ENCODE results near the gene ATP8A2.

ATP8A2 gene

GRCh38 chr13:25415241-25415640 lies 43.5 kb downstream of the ATP8A2 start:
- Histone ChIP-seq H3K4me3 (ENCODE audit: low read depth in 1 of 5, low read length in 5 of 5) (no peak overlapping the region), H3K9ac (ENCODE audit: low read length in 5 of 5) (no peak overlapping the region), H3K27me3 (ENCODE audit: control insufficient read depth in 5 of 5, insufficient read depth in 4 of 5, low read length in 5 of 5) (peaks cover 0 to 6% (median 3%) of the 10 kb centered on the region in 5 donors)

GRCh38 chr13:25417535-25417934 lies 45.8 kb downstream of the ATP8A2 start:
- no peak overlapping the region for H3K4me3 ChIP-seq (ENCODE audit: low read depth in 1 of 5, low read length in 5 of 5)
- no peaks in the 10 kb centered on the region for H3K9me3 ChIP-seq (ENCODE audit: control insufficient read depth in 5 of 5, low read length in 5 of 5)
- no peak overlapping the region for H3K27ac ChIP-seq (ENCODE audit: low read depth, low read length)
- peaks cover 0 to 6% (median 3%) of the 10 kb centered on the region in 5 donors for H3K27me3 ChIP-seq (ENCODE audit: control insufficient read depth in 5 of 5, insufficient read depth in 4 of 5, low read length in 5 of 5)
- H3K36me3 ChIP-seq (ENCODE audit: control insufficient read depth in 5 of 5, insufficient read depth in 5 of 5, low read length in 5 of 5): no peaks in the 10 kb centered on the region
- no peaks in the 10 kb centered on the region for H3K4me1 ChIP-seq (ENCODE audit: control insufficient read depth in 5 of 5, insufficient read depth in 5 of 5, low read length in 5 of 5)
- no peak overlapping the region for H3K9ac ChIP-seq (ENCODE audit: low read length in 5 of 5)

More at GRCh38 chr13:25415241-25415640, 43.5 kb downstream of the ATP8A2 start:
- peaks cover 0 to 4% (median 0%) of the 10 kb centered on the region in 5 donors for H3K9me3 ChIP-seq (ENCODE audit: control insufficient read depth in 5 of 5, low read length in 5 of 5)
- H3K4me1 ChIP-seq (ENCODE audit: control insufficient read depth in 5 of 5, insufficient read depth in 5 of 5, low read length in 5 of 5): no peaks in the 10 kb centered on the region
- no peak overlapping the region for H3K27ac ChIP-seq (ENCODE audit: low read depth, low read length)
- H3K36me3 ChIP-seq (ENCODE audit: control insufficient read depth in 5 of 5, insufficient read depth in 5 of 5, low read length in 5 of 5): no peaks in the 10 kb centered on the region

GRCh38 chr13:25420161-25420560 lies 48.4 kb downstream of the ATP8A2 start:
- no peak overlapping the region for H3K27ac ChIP-seq (ENCODE audit: low read depth, low read length)

DNA sequence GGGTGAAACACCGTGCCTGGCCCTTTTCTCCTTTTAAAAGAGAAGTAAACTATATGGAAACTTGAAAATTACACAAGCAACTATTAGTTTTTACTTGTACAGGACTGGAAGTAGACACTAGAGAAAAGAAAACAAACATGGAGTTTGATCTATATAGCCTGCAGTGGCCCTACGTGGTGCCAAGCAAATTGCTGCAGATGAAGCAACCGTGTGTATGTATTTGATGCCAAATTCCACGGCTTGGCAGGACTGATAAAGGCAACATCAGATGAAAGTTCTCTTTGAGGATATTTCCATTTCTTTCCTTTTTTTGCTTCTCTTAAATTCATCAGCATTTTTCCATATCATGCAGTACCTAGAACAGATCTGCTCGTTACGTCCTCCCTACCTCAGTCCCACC lies 49.8 kb downstream of the ATP8A2 start:
- no peaks in the 10 kb centered on the region for H3K9me3 ChIP-seq (ENCODE audit: control insufficient read depth in 5 of 5, low read length in 5 of 5)
- no peak overlapping the region for H3K4me3 ChIP-seq (ENCODE audit: low read depth in 1 of 5, low read length in 5 of 5)
- no peak overlapping the region for H3K9ac ChIP-seq (ENCODE audit: low read length in 5 of 5)
- H3K36me3 ChIP-seq (ENCODE audit: control insufficient read depth in 5 of 5, insufficient read depth in 5 of 5, low read length in 5 of 5): no peaks in the 10 kb centered on the region
- H3K4me1 ChIP-seq (ENCODE audit: control insufficient read depth in 5 of 5, insufficient read depth in 5 of 5, low read length in 5 of 5): no peaks in the 10 kb centered on the region
- H3K27ac ChIP-seq (ENCODE audit: low read depth, low read length): no peak overlapping the region
- peaks cover 0 to 3% (median 0%) of the 10 kb centered on the region in 5 donors for H3K27me3 ChIP-seq (ENCODE audit: control insufficient read depth in 5 of 5, insufficient read depth in 4 of 5, low read length in 5 of 5)

More at GRCh38 chr13:25420161-25420560, 48.4 kb downstream of the ATP8A2 start:
- Histone ChIP-seq H3K27me3 (ENCODE audit: control insufficient read depth in 5 of 5, insufficient read depth in 4 of 5, low read length in 5 of 5) (peaks cover 0 to 3% (median 0%) of the 10 kb centered on the region in 5 donors), H3K9me3 (ENCODE audit: control insufficient read depth in 5 of 5, low read length in 5 of 5) (no peaks in the 10 kb centered on the region), H3K36me3 (ENCODE audit: control insufficient read depth in 5 of 5, insufficient read depth in 5 of 5, low read length in 5 of 5) (no peaks in the 10 kb centered on the region), H3K4me3 (ENCODE audit: low read depth in 1 of 5, low read length in 5 of 5) (no peak overlapping the region), H3K9ac (ENCODE audit: low read length in 5 of 5) (no peak overlapping the region), H3K4me1 (ENCODE audit: control insufficient read depth in 5 of 5, insufficient read depth in 5 of 5, low read length in 5 of 5) (no peaks in the 10 kb centered on the region)

DNA sequence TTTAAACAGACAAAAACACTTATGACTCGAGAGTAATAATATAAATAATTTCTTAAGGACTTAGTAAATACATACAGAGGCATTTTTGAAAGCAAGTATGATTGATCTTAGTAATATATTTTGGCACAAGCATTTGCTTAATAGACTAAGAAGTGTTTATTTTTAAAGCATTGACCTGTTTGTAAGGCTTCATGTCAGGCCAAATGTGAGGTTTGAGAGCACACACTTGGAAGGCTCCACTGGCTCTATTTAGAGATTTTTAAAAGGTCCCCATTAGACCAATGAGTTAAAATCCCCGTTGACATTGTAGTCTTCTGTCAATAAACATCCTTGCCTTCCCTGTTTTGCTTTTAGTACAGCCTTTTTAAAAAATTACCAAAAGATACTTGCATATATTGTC lies 50.4 kb downstream of the ATP8A2 start:
- Histone ChIP-seq H3K9me3 (ENCODE audit: control insufficient read depth in 5 of 5, low read length in 5 of 5) (no peaks in the 10 kb centered on the region), H3K27ac (ENCODE audit: low read depth, low read length) (no peak overlapping the region), H3K4me1 (ENCODE audit: control insufficient read depth in 5 of 5, insufficient read depth in 5 of 5, low read length in 5 of 5) (no peaks in the 10 kb centered on the region), H3K36me3 (ENCODE audit: control insufficient read depth in 5 of 5, insufficient read depth in 5 of 5, low read length in 5 of 5) (no peaks in the 10 kb centered on the region), H3K9ac (ENCODE audit: low read length in 5 of 5) (no peak overlapping the region), H3K27me3 (ENCODE audit: control insufficient read depth in 5 of 5, insufficient read depth in 4 of 5, low read length in 5 of 5) (peaks cover 0 to 3% (median 0%) of the 10 kb centered on the region in 5 donors), H3K4me3 (ENCODE audit: low read depth in 1 of 5, low read length in 5 of 5) (no peak overlapping the region)

DNA sequence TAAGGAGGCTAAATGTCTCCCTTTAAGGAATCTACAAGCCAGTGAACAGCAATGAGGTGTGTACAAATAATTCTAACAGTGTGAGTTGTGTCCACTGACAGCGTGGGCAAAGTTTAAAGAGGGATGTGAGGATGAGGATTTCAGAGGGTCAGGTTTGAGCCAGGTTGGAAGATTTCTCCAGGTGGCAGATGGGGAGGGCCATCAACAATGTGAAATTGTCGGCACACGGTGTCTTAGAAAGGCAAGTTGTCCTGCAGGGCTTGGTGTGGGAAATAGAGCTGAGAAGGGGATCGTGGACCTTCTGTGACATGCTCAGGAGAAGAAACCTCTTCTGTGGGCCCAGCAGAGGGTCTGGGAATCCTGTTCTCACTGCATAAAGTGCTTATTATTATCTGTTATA lies 52.1 kb downstream of the ATP8A2 start:
- Histone ChIP-seq H3K9me3 (ENCODE audit: control insufficient read depth in 5 of 5, low read length in 5 of 5) (no peaks in the 10 kb centered on the region), H3K27ac (ENCODE audit: low read depth, low read length) (no peak overlapping the region), H3K9ac (ENCODE audit: low read length in 5 of 5) (no peak overlapping the region), H3K4me1 (ENCODE audit: control insufficient read depth in 5 of 5, insufficient read depth in 5 of 5, low read length in 5 of 5) (no peaks in the 10 kb centered on the region), H3K4me3 (ENCODE audit: low read depth in 1 of 5, low read length in 5 of 5) (no peak overlapping the region), H3K27me3 (ENCODE audit: control insufficient read depth in 5 of 5, insufficient read depth in 4 of 5, low read length in 5 of 5) (peaks cover 0 to 2% (median 0%) of the 10 kb centered on the region in 5 donors), H3K36me3 (ENCODE audit: control insufficient read depth in 5 of 5, insufficient read depth in 5 of 5, low read length in 5 of 5) (no peaks in the 10 kb centered on the region)

DNA sequence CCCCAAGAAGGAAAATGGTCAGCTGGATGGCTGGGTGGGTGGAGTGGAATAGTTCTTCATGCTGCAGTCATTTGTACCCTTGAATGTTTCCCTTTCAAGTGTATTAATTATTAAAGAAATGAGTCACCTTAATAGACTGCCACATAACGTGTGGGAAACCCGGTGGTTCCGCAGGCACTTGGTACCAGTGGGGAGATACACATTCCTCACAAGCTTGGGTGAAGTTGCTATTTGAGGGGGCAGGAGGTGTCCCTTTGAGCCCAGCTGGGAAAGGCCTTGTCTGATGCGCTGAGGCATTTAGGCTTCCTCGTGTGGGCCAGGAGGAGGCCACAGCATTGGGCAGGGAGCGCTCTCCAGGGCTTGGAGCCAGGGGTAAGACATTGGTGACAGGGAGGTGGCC lies 57.7 kb downstream of the ATP8A2 start:
- no peak overlapping the region for H3K4me3 ChIP-seq (ENCODE audit: low read depth in 1 of 5, low read length in 5 of 5)
- H3K27ac ChIP-seq (ENCODE audit: low read depth, low read length): no peak overlapping the region
- no peak overlapping the region for H3K9ac ChIP-seq (ENCODE audit: low read length in 5 of 5)
- no peaks in the 10 kb centered on the region for H3K36me3 ChIP-seq (ENCODE audit: control insufficient read depth in 5 of 5, insufficient read depth in 5 of 5, low read length in 5 of 5)
- peaks cover 0 to 12% (median 7%) of the 10 kb centered on the region in 5 donors for H3K4me1 ChIP-seq (ENCODE audit: control insufficient read depth in 5 of 5, insufficient read depth in 5 of 5, low read length in 5 of 5)
- peaks cover 0 to 2% (median 0%) of the 10 kb centered on the region in 5 donors for H3K27me3 ChIP-seq (ENCODE audit: control insufficient read depth in 5 of 5, insufficient read depth in 4 of 5, low read length in 5 of 5)
- H3K9me3 ChIP-seq (ENCODE audit: control insufficient read depth in 5 of 5, low read length in 5 of 5): no peaks in the 10 kb centered on the region

- H3K4me1 ChIP-seq (ENCODE audit: control insufficient read depth in 5 of 5, insufficient read depth in 5 of 5, low read length in 5 of 5): peaks cover 0 to 12% (median 7%) of the 10 kb centered on the region in 5 donors
- peaks cover 0 to 2% (median 0%) of the 10 kb centered on the region in 5 donors for H3K27me3 ChIP-seq (ENCODE audit: control insufficient read depth in 5 of 5, insufficient read depth in 4 of 5, low read length in 5 of 5)
- no peak overlapping the region for H3K9ac ChIP-seq (ENCODE audit: low read length in 5 of 5)
- H3K36me3 ChIP-seq (ENCODE audit: control insufficient read depth in 5 of 5, insufficient read depth in 5 of 5, low read length in 5 of 5): no peaks in the 10 kb centered on the region
- H3K9me3 ChIP-seq (ENCODE audit: control insufficient read depth in 5 of 5, low read length in 5 of 5): no peaks in the 10 kb centered on the region
- H3K27ac ChIP-seq (ENCODE audit: low read depth, low read length): no peak overlapping the region
- peak overlapping the region in 1 of 5 donors; percentile 13 for H3K4me3 ChIP-seq (ENCODE audit: low read depth in 1 of 5, low read length in 5 of 5)
Measured at GRCh38 chr13:25432691-25433090, 60.9 kb downstream of the ATP8A2 start.

DNA sequence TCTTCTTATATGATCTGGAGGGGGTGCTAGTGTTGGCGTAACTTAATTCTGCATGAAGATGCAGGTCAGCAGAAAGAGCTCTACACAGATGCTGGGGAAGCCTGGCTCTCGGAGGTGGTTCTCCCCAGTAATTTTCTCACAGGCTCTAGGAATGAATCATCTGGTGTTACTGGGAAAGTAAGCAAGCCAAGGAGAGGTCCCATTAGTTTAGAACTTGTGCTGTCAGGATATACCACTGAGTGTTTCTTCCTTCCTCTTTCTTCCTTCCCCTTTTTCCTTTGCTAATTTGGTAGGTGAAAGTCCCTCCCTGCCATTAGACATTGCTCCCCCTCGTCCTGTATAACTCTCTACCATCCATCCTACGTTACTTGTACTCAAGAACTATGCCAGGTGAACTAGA lies 68.3 kb downstream of the ATP8A2 start:
- Histone ChIP-seq H3K9ac (ENCODE audit: low read length in 5 of 5) (no peak overlapping the region), H3K4me1 (ENCODE audit: control insufficient read depth in 5 of 5, insufficient read depth in 5 of 5, low read length in 5 of 5) (no peaks in the 10 kb centered on the region), H3K27ac (ENCODE audit: low read depth, low read length) (no peak overlapping the region), H3K4me3 (ENCODE audit: low read depth in 1 of 5, low read length in 5 of 5) (no peak overlapping the region), H3K36me3 (ENCODE audit: control insufficient read depth in 5 of 5, insufficient read depth in 5 of 5, low read length in 5 of 5) (no peaks in the 10 kb centered on the region), H3K9me3 (ENCODE audit: control insufficient read depth in 5 of 5, low read length in 5 of 5) (no peaks in the 10 kb centered on the region), H3K27me3 (ENCODE audit: control insufficient read depth in 5 of 5, insufficient read depth in 4 of 5, low read length in 5 of 5) (no peaks in the 10 kb centered on the region)

DNA sequence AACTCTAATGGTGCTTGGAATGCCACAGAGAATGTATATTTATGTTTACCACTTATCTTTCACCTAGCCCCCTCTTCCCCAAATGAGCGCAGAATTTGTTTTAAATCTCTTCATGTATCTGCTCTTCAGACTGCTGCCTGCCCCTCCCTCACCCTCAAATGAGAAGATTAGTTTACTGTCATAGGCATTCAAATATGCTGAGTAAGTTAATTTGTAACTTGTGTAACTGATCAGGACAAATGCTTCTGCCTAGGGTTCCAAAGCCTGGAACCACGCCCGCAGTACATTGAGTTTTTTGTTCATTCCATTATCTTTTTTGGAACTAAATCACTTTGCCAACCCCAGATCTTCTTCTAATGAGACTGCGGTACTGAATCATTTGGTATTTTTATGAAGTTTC lies 74.5 kb downstream of the ATP8A2 start:
- peaks cover 0 to 8% (median 7%) of the 10 kb centered on the region in 5 donors for H3K9me3 ChIP-seq (ENCODE audit: control insufficient read depth in 5 of 5, low read length in 5 of 5)
- no peak overlapping the region for H3K27ac ChIP-seq (ENCODE audit: low read depth, low read length)
- H3K9ac ChIP-seq (ENCODE audit: low read length in 5 of 5): no peak overlapping the region
- H3K4me3 ChIP-seq (ENCODE audit: low read depth in 1 of 5, low read length in 5 of 5): no peak overlapping the region
- peaks cover 0 to 4% (median 4%) of the 10 kb centered on the region in 5 donors for H3K27me3 ChIP-seq (ENCODE audit: control insufficient read depth in 5 of 5, insufficient read depth in 4 of 5, low read length in 5 of 5)
- H3K4me1 ChIP-seq (ENCODE audit: control insufficient read depth in 5 of 5, insufficient read depth in 5 of 5, low read length in 5 of 5): no peaks in the 10 kb centered on the region
- H3K36me3 ChIP-seq (ENCODE audit: control insufficient read depth in 5 of 5, insufficient read depth in 5 of 5, low read length in 5 of 5): no peaks in the 10 kb centered on the region
